ENCODE results near the gene PRR16.
A peak's percentile ranks its signal among the peaks of the same experiment; 100 is the strongest.
"Not testable (repeated sequence)": the region's sequence is repeated elsewhere in the genome, so short reads cannot be mapped to it uniquely, and the experiment has no call there.

Gene PRR16

DNA sequence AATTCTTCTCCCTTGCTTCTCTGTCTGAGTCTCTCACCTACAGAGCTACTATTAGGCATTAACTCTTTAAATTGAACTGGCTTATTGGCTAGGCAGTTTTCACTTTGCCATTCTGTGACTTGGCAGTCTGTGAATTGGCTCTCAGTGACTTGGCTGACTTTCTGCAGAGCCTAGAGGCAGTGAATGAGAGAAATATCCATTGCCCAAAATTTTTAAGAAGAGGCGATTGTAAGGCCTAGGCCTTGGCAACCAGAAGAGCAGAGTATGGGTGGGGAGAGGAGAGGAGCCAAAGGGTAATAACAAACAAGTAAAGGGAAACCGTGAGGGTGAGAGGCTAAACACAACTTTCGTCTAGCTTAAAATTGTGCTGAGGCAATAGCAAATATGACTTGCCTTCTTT, 176.7 kb downstream of the PRR16 start:
- no peak for DNase-seq (ENCODE audit: low read depth, low spot score)

DNA sequence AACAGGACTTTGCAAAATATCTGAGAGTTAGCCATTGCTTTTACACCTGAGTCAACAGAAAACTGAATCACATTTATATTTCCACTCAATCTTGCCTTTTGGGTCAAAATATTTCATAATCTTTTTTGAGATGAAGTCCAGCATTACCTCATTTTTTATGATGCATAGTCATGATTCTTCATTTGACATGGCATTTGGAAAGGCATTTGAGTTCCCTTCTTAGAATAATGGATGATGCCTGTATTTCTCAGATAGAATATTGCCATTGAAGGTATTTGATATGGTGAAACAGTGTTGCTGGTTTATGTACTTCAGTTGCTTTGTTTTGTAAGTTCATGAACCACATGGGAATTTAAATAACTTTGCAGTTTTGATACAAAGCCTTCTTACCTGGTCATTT, 180.4 kb downstream of the PRR16 start:
- no peak for DNase-seq (ENCODE audit: low read depth, low spot score)

DNA sequence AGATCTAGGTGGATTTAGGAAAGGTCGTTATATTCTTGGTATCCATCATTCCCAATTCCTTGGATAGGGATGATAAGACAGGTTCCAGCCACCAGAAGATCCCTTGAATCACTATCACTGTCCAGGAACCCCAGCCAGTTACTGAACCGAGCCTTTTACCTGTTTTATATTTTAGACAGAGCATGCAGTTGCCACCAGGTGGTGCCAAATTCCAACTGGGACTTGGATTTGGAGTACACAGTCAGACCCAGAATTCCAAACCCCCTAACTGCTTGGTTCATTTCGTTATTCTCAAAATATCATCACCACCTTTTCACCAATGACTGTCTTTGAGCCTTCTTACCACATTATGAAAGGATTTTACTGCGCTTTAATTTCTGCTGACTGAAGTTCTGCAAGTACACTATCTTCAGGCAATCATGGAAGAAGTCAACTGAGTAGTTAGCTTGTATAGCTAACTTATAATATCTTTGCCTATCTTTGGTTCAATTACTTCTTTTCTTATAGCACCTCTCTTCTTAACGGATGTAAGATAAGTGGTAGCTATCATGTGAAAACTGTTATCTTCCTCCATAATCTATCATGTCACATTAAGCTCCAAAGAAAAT, 191.8 kb downstream of the PRR16 start:
- DNase-seq (ENCODE audit: low read depth, low spot score), result peak; percentile 9

GRCh38 chr5:120657104-120657503, 193.0 kb downstream of the PRR16 start:
- no peak for DNase-seq (ENCODE audit: low read depth, low spot score)

DNA sequence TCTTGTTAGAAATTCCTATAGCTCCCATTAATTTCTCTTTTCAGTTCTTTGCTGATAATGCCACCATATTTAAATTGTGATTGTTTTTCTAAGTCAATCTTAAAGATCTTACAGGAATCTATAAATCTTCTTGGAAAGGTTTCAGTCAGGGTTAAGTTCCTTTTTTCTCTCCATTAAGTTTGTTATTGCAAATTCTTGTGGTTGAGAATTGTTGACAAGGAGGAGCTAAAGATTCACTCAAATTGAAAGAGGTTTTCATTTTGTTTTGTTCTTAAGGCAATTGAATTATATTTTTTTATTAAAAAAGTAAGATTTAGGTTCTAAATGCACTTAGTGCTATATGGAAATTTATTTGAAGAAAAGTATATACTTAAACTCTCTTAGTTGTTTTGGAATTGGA, 213.4 kb downstream of the PRR16 start:
- DNase-seq (ENCODE audit: low read depth, low spot score), result no peak

DNA sequence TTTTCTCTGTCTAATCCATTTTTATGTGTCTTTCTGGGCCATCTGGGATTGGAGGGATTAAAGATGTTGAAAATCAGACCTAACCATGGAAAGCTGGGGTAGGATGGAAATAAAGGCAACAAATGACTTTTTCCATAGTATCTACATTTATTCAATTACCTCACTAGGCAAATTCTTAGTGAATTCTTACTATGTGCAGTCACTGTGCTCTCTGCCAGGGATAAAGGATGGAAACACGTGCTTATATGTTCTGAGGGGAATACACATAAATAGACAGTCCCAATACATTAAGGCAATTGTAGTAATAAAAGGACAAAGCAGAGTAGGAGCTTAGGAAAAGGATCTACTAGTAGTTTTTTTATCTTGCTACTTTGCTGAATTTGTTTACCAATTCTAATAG, 214.2 kb downstream of the PRR16 start:
- DNase-seq (ENCODE audit: low read depth, low spot score), result no peak

GRCh38 chr5:120682851-120683250, 218.8 kb downstream of the PRR16 start:
- no peak for DNase-seq (ENCODE audit: low read depth, low spot score)

DNA sequence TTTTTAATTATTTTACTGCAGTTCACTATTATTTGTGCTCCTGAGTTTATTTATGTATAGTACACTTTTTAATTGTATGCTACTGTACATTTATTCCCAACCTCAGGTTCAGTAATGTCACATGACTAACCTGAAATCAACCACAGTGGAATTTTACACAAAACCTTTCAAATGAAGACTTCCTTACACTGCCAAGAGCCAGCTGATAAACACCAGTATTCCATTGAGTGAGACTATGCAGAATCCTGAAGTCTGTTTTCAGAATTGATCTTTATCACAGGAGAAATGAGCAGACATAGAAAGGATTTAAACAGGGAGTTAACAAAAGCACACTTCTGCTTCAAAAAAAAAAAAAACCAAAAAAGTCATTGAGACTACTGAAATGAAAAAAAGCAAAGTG, 219.5 kb downstream of the PRR16 start:
- DNase-seq (ENCODE audit: low read depth, low spot score), result no peak

DNA sequence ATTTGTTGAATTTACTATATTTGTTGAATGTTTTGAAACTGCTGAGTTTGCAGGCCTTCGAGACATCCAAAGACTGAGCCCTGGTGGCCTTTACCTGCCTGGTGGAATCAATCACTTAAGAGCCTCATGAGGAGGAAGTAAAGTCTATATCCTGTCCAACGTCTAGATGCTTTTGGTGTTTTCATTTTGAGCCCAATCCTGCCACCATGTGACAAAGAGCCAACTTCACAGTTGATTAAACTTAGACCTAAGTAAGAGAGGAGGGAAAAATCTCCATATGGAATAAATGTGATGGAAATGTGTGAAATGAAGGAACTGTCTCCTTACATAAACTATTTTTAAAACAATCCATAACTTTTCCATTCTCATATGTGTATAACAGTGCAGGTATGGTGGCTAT, 220.1 kb downstream of the PRR16 start:
- DNase-seq (ENCODE audit: low read depth, low spot score), result no peak

DNA sequence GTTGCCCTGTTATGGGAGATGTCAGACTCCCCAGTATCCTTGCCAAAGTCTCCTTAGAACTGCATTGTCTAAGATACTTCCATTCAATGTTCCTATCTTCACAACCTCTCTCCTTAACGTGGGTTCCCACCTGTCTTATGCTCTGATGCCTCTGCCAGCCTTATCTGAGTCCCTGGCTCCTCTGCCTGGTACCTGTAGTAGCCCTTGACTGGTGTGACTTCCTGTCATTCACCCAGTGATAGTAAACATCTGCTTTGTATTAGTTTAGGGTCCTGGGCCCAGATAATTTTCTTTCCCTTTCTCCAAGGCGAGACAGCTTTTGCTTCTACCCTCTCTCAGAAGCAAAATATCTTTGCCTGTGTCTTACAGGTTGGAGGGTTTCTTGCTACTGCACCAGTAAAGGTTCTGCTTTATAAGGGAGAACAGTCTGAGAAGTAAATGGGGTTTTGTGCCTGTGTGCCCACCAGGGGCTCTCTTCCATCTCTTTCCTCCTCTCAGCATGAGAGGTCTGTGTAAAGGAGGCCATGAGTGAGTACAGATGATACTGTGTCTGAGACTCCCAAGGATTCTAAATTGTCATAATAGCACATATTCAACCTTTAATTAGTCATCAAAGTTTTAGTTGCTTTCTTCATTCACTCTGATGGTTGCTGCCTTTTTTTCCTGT, 220.8 kb downstream of the PRR16 start:
- no peak for DNase-seq (ENCODE audit: low read depth, low spot score)

GRCh38 chr5:120690621-120691407, 226.7 kb downstream of the PRR16 start:
- no peak for DNase-seq (ENCODE audit: low read depth, low spot score)

DNA sequence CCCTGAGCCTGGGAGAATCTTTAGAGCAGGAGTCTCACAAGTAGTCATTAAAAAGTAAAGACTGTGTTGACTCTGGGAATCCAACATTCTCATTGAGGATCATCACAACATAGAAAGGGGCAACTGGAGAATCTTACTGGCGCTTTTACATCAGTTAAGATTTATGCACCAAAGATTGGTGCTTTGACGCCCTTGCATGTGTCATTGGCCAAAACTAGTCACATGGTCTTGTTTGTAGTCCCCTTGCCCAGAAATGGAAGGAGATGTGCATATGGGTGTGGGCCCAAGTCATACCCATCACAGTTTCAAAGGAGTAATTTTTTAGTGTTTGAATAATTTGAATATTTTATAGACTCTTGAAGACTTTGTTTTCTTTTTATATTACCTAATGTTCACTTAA, 228.2 kb downstream of the PRR16 start:
- DNase-seq (ENCODE audit: low read depth, low spot score), result no peak

DNA sequence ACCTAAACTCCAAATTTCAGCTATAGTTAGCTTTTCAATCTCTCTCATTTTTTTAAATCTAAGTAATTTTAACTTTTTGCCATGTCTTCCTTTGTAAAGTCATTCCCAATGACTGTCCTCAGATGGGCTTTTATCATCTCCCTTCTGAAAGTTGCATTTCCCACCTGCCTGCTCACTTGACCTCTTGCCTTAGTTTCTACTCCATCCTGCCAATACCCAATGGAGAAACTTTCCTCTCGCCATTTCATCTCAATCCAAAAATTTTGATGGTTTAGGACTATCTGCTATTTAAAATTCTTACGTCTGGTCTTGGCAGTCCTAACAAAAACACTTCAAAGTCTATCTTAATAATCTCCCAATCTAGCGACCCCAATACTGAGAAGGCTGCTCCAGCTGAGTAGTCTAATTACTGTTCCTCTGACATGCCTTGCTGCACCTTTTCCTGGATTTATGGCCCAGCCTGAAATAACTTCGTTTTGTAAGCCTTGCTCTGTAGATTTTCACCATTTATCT, 231.3 kb downstream of the PRR16 start:
- no peak for DNase-seq (ENCODE audit: low read depth, low spot score)

DNA sequence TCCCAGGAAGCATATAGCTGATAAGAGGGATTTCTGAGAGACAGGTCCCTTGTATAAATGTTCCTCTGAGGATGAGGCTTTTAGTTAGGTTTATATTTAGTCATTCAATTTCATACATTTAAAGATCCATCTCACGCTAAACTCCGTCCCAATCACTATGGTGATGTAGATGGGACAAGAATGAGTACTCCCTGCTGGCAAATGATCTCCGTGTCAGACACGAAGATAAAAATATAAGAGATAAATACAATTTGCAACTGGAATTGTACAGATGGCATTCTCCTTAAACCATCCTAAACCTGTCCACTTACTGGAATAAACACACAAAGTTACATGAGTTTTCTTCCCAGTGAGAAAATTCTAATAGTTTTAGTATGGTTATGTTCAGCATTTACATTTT, 233.0 kb downstream of the PRR16 start:
- DNase-seq (ENCODE audit: low read depth, low spot score), result no peak

DNA sequence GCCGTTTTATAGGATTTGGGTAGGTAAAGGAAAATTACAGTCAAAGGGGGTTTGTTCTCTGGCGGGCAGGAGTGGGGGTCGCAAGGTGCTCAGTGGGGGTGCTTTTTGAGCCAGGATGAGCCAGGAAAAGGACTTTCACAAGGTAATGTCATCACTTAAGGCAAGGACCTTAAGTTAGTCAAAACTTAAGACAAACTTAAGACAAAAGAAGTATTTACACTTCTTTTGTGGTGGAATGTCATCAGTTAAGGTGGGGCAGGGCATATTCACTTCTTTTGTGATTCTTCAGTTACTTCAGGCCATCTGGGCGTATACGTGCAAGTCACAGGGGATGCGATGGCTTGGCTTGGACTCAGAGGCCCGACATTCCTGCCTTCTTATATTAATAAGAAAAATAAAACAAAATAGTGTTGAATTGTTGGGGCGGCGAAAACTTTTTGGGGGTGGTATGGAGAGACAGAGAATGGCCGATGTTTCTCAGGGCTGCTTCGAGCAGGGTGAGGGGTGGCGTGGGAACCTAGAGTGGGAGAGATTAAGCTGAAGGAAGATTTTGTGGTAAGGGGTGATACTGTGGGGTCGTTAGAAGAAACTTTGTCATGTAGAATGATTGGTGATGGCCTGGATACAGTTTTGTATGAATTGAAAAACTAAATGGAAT, 233.7 kb downstream of the PRR16 start:
- DNase-seq (ENCODE audit: low read depth, low spot score), result not testable (repeated sequence)

GRCh38 chr5:120700653-120701052, 236.6 kb downstream of the PRR16 start:
- not testable (repeated sequence) for DNase-seq (ENCODE audit: low read depth, low spot score)

DNA sequence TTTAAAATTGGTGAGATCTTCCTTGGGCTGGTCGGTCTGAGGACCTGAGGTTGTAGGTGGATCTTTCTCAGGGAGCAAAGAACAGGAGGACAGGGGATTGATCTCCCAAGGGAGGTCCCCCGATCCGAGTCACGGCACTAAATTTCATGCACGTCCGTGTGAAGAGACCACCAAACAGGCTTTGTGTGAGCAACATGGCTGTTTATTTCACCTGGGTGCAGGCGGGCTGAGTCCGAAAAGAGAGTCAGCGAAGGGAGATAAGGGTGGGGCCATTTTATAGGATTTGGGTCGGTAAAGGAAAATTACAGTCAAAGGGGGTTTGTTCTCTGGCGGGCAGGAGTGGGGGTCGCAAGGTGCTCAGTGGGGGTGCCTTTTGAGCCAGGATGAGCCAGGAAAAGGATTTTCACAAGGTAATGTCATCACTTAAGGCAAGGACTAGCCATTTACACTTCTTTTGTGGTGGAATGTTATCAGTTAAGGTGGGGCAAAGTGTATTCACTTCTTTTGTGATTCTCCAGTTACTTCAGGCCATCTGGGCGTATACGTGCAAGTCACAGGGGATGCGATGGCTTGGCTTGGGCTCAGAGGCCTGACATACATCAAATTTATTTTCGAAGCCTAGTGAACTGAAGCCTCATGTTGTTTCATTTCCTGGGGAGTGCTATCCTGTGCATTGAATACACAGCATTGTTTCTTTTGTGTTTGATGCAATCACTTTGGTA, 238.9 kb downstream of the PRR16 start:
- peak; percentile 68 for DNase-seq (ENCODE audit: low read depth, low spot score)

DNA sequence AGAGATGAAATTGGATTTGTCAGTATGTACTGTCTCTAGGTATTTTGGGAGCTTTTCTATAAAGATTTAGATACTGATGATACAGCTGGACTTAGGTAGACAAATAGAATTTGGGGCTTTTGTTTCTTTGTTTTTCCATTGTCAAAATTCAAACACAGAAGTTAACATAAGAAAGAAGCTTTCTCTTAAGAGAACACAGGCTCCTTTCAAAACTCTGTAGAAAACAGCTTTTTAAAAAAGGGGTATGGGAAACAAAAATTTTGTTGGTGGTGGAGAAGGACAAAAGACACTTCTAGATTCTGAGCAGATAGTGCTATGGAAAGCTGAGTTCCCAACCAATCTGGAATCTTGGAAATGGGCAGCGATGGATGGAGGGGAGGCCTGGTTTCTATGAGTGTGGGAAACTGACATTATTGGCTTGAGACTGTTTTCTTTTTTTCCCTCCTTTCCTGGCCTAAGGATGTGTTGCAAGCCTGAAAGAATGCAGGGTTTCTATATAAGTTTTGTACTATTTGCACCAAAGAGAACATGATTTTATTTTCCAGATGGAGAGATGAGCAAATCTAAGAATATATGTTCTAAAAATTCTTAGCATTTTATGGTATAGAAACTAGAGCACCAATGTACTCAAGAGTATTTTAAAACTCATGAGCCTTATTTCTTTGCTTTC, 240.0 kb downstream of the PRR16 start:
- no peak for DNase-seq (ENCODE audit: low read depth, low spot score)

- peak; percentile 57 for DNase-seq (ENCODE audit: low read depth, low spot score)
These were observed 242.8 kb downstream of the PRR16 start for GRCh38 chr5:120706877-120707276.

DNA sequence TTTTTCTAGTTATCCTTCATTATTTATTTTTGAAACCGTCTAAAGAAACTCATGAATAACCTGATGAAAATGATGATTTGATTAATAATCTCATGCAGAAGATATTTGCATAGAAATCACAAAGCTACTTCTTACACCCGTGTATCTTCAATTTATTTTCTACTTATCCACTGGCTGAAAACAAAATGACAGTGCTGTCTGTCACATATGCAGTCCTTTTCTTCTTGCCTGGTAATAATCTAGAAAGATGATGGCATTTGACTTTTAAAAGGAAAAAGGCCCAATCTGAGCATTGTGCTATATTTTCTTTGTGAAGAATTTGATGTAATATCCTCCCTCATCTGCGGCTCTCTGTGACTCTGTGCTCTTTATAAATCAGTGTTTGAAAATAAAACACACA, 253.3 kb downstream of the PRR16 start:
- no peak for DNase-seq (ENCODE audit: low read depth, low spot score)

DNA sequence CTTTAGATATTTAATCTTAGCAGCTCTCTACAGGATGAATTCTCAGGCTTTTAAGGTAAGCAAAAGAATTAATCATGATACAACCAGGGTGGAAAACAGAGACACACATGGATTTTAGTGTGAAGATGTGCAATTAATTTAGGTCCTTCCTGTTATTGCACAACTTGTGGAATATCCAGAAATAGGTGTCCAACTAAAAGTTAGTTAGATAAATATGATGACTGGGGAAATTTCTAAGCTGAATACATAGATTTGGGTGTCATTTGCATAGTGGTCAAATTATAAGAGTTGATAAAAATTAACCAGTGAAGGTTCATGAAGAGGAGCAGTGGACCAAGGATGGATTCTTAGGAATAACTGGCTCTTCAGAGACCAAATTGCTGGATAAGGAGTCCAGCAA, 266.1 kb downstream of the PRR16 start:
- no peak for DNase-seq (ENCODE audit: low read depth, low spot score)
